SIG-M5 (cell line): ENCODE measurements around the gene TDRD9.

ENCODE experiments used
- DNase-seq: peaks from one replicate; lab custom pipeline; 2025; lab: John Stamatoyannopoulos, UW

The TDRD9 gene

GRCh38 chr14:104092931-104093365, 164.7 kb downstream of the TDRD9 start:
- no peak for DNase-seq

DNA sequence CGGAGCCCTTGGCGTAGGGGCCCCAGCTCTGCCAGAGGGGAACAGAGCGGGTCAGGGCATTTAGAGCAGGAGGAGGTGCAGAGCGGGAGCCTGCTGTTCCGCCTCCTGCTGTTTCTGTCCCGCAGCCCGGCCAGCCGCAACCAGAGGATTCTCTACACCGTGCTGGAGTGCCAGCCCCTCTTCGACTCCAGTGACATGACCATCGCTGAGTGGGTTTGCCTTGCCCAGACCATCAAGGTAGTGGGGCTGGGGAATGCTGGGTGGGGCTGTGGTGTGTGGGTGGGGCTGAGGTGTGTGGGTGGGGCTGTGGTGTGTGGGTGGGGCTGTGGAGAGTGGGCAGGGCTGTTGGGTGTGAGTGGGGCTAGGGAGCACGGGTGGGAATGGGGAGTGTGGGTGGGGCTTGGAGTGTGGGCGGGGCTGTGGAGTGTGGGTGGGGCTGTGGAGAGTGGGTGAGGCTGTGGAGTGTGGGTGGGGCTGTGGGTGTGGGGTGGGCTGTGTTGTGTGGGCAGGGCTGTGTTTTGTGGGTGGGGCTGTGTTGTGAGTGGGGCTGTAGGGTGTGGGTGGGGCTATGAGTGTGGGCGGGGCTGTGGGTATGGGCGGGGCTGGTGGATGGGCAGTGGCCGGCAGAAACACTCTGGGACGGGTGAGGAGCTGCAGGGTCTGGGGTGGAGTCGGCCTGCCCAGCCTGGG, 165.3 kb downstream of the TDRD9 start:
- DNase-seq, result no peak

DNA sequence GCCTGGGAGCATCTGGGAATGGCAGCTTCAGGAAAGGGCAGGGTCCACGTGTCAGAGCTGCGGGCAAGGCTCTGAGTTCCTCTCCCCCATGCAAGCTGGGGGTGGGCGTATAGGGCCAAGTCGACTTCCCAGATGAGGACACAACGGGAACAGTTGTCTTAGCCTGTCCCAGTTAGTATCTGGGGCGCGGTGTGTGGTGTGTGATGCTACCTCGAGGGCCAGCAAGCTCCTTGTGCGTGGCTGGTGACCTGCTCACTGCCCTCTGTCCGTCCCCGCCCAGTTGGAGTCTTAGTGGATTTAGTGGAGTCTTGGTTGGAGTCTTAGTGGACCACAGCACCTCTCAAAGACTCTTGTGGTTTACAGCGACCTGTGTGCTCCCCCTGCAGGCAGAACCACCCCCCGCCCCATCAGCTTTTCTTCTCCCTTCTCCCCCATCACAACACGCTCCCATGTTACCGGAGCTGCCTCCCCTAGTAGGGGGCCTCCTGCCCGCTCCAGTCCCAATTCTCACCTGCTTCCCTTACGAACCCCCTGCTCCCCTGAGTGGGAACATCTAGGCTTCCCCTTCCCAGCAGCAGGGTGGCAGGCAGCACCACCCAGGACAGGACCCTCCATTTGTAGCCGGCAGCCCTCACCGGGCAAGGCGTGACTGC, 165.9 kb downstream of the TDRD9 start:
- DNase-seq, result no peak

DNA sequence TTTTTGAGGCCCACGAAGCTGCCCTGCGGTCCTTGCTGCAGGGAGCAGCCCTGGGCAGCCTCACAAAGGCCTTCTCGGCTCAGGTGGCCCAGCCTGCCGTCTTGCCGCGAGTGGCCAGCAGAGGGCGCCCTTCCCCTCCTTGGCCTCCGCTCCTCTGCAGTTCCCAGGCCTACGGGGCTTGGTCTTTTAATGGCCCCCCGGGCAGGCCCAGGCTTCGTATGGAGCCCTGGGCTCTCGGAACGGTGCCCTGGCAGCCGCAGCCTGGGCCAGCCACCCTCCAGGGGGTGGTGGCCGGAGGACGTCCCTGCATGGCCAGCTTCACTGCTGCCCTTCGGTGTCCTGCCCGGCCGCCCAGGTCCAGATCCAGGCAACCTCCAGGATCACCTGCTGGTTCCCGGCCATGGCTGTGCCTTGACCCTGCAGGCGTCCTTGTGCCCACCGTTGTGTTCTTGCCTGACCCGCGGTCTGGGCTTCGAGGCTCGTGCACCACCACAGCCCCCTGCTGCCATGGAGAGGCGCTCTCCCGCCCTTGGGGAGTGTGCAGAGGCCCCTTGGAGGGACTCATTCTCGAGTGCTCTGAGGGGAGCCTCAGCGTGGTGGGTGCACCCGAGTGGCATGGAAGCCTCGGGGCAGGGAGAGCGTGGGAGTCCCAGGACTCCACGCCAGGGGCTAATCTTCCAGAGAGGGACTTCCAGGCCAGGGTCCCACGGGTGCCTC, 166.6 kb downstream of the TDRD9 start:
- DNase-seq, result no peak

- no peak for DNase-seq
Observed at GRCh38 chr14:104095426-104096310, 167.4 kb downstream of the TDRD9 start.

GRCh38 chr14:104096318-104096717, 168.1 kb downstream of the TDRD9 start:
- DNase-seq, result no peak

GRCh38 chr14:104096751-104097700, 168.8 kb downstream of the TDRD9 start:
- no peak for DNase-seq

DNA sequence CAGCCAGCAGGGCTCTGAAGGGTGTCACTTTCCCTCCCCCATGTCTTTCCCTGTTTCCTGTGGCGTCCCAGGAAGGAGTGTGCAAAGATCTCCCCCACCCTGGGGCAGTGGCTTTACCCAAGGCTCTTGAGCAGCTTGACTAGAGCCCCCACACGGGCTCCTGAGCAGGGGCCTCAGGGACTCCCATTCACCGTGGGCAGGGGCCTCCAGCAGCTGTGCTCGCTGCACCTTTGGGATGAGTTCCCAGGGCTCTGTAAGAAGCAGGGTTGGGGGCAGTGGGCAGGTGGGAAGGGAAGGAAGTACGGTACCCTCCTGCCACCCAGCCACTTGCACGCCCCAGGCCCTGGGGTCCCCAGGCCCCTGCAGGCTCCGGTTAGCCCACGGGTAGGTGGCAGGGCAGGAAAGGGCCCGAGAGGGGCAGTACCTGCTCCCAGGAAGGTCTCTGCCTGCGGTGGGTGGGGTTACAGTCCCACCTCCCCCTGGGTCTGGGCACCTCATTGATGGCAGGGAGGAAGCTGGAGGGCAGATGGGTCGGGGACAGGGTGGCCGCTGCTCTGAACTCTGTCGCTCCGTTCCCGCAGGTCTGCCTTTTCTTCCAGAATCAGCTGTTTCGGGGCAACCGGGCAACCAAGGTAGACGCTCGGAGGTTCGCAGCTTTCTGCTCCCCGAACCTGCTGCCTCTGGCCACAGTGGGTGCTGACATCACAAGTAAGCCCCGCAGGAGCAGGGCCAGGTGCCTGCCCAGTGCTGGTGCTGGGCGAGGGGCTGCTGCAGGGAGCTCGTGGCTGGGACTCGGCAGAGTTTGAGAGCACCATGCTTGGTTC, 170.2 kb downstream of the TDRD9 start:
- no peak for DNase-seq

- no peak for DNase-seq
Observed at GRCh38 chr14:104099096-104100041, 171.1 kb downstream of the TDRD9 start.

DNA sequence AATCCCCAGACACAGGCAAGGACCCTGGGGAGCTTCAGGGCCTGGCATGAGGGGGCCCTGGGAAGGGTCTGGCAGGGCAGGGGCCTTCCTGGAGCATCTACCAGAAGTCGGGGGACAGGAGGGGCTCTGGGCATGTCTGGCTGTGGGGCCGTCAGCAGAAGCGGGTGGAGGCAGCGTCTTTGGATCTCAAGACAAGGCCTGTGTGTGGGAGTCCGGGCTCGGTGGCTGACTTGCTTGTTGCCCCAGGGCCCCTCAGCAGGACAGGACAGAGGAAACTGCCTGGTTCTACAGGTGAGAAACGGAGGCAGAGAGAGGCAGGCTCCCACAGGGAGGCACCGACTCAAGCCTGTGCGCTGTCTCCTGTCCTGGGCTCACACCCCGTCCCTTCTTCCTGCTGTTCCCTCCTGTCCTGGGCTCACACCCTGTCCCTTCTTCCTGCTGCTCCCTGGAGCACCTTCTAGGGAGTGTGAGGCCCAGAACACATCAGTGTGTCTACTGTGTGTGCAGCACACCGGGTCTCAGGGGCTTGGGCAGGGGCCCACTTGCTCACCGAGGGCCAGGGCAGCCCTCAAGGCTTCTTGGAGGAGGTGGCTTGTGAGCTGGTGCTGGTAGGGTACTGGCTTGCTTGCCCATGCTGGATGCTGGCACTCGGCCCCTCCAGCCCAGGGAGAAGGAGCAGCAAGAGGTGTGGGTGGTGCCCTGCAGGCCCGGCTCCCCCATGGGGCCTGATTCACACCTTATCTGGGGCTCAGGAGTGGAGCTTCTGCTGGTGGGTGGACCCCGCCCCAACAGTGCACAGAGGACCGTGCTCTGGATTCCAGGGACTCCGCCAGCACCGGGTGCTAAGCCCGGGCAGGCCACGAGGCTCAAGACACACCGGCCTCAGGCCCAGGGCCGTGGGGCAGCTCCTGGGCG, 172.2 kb downstream of the TDRD9 start:
- no peak for DNase-seq

GRCh38 chr14:104101086-104101621, 172.9 kb downstream of the TDRD9 start:
- no peak for DNase-seq

DNA sequence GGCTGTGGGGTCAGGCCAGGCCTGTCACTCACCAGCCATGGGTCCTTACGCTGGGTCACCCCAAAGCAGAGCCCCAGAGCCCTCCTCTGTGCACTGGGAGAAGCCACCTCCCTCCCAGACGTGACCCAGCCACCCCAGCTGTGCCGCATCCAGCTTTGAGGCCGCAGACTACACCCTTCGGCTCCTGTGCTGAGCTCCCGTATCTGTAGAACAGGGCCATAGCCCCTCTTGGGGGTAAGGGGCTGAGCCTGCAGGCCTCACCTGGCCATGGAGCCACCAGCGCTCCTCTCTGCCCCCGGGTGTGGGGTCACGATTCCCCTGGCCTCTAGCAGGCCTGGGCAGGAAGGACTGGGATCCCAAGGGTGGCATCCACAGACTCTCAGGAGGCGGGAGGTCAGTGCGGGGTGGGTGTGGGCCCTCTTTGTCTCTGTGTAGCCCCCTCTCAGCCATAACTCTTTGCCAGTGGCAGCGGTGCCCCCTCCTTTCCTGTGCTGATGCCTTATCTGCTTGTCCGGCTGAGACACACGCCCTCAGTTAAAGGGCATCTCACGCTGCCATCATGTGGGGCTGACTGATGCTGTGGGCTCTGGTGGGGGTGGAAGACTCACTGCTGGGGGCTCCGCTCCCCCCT, 173.5 kb downstream of the TDRD9 start:
- DNase-seq, result no peak
